SK-N-SH treated with all-trans-retinoic acid at 6 μM for 48 hours (cell line): ENCODE results near the gene RRP1.

ENCODE experiments used
- CREB5 ChIP-seq: fragments of 250-450 bp; sonication (Bioruptor Pico); IDR thresholded peaks from 2 replicates; pipeline ENCODE4 v1.5.1; 2020; ENCODE audit warnings: low read depth, mild to moderate bottlenecking, moderate library complexity
- CSRNP3 ChIP-seq: fragments of 250-450 bp; sonication (Bioruptor Pico); IDR thresholded peaks from 2 replicates; pipeline ENCODE4 v1.5.1; 2021; ENCODE audit warnings: mild to moderate bottlenecking, moderate library complexity
- PATZ1 ChIP-seq: fragments of 250-450 bp; sonication (Bioruptor Pico); IDR thresholded peaks from 2 replicates; pipeline ENCODE4 v1.8.0; 2020; ENCODE audit warnings: mild to moderate bottlenecking, moderate library complexity, borderline replicate concordance
- POU6F1 ChIP-seq: fragments of 250-450 bp; sonication (Bioruptor Pico); IDR thresholded peaks from 2 replicates; pipeline ENCODE4 v1.8.0; 2021; ENCODE audit warnings: low read depth, mild to moderate bottlenecking, moderate library complexity, borderline replicate concordance
- TCF4 ChIP-seq: fragments of 250-450 bp; sonication (Bioruptor Pico); IDR thresholded peaks from 2 replicates; pipeline ENCODE4 v1.8.0; 2021; ENCODE audit warnings: mild to moderate bottlenecking, moderate library complexity, borderline replicate concordance
- ZFP3 ChIP-seq: fragments of 250-450 bp; sonication (Bioruptor Pico); IDR thresholded peaks from 2 replicates; pipeline ENCODE4 v1.5.0; 2020; ENCODE audit warnings: mild to moderate bottlenecking, moderate library complexity
- ZFP30 ChIP-seq: fragments of 450-650 bp; formaldehyde crosslinking; IDR thresholded peaks from 2 replicates; pipeline ENCODE4 v1.5.0; 2022; ENCODE audit warnings: mild to moderate bottlenecking, moderate library complexity
- ZNF8 ChIP-seq: fragments of 450-650 bp; formaldehyde crosslinking; IDR thresholded peaks from 2 replicates; pipeline ENCODE4 v1.5.0; 2020; ENCODE audit warnings: mild to moderate bottlenecking, moderate library complexity

- TF ChIP-seq CSRNP3 (CRISPR knock-in tag) (no peak), ZFP30 (CRISPR knock-in tag) (no peak), ZFP3 (CRISPR knock-in tag) (no peak), ZNF8 (CRISPR knock-in tag) (no peak), PATZ1 (CRISPR knock-in tag) (no peak), POU6F1 (CRISPR knock-in tag) (no peak), CREB5 (no peak), TCF4 (no peak)
Observed at GRCh38 chr21:43792406-43792805, 3.0 kb downstream of the RRP1 start.
